ACC112 (cell line): ENCODE data around the gene NBEAL2.

Source experiments
- H2AFZ ChIP-seq: fragments of 200-600 bp; sonication (generic); one replicate; pipeline ENCODE4 v1.6.0; 2017; ENCODE audit warnings: antibody characterized with exemption, low read length; ENCODE audit not compliant: unreplicated experiment
- H3K27ac ChIP-seq: fragments of 200-600 bp; sonication (generic); 2 replicates; pipeline ENCODE4 v1.5.1; 2014; ENCODE audit warnings: low read depth, mild to moderate bottlenecking, antibody characterized with exemption, low read length, moderate library complexity
- H3K27me3 ChIP-seq: fragments of 200-600 bp; sonication (generic); 2 replicates; pipeline ENCODE4 v1.6.1; 2014; ENCODE audit warnings: mild to moderate bottlenecking, antibody characterized with exemption, low read length, moderate library complexity, mixed read lengths; ENCODE audit not compliant: insufficient read depth
- H3K36me3 ChIP-seq: fragments of 200-600 bp; sonication (generic); 2 replicates; pipeline ENCODE4 v1.6.1; 2016; ENCODE audit warnings: mild to moderate bottlenecking, antibody characterized with exemption, low read length, moderate library complexity, mixed read lengths; ENCODE audit not compliant: insufficient read depth
- H3K4me1 ChIP-seq: fragments of 200-600 bp; sonication (generic); one replicate; pipeline ENCODE4 v1.6.1; 2016; ENCODE audit warnings: low read length, mixed read lengths; ENCODE audit not compliant: insufficient read depth, unreplicated experiment, control insufficient read depth
- H3K4me3 ChIP-seq: fragments of 200-600 bp; sonication (generic); 2 replicates; pipeline ENCODE4 v1.5.1; 2014; ENCODE audit warnings: mild to moderate bottlenecking, low read depth, low read length
- H3K79me2 ChIP-seq: fragments of 200-600 bp; sonication (generic); one replicate; pipeline ENCODE4 v1.6.0; 2016; ENCODE audit warnings: low read length; ENCODE audit not compliant: control insufficient read depth, unreplicated experiment, insufficient read depth

NBEAL2 gene

GRCh38 chr3:46954178-46954577 lies 25.3 kb upstream of the NBEAL2 start:
- Histone ChIP-seq H3K27me3 (no peaks in the 10 kb centered on the region), H3K4me1 (peaks cover 10% of the 10 kb centered on the region), H2AFZ (no peak overlapping the region), H3K36me3 (no peaks in the 10 kb centered on the region), H3K4me3 (no peak overlapping the region), H3K79me2 (peaks cover 87% of the 10 kb centered on the region), H3K27ac (no peak overlapping the region)

- H3K4me1 ChIP-seq, result peaks cover 11% of the 10 kb centered on the region
- H3K36me3 ChIP-seq, result no peaks in the 10 kb centered on the region
- no peak overlapping the region for H2AFZ ChIP-seq
- H3K79me2 ChIP-seq, result peaks cover 89% of the 10 kb centered on the region
- H3K27me3 ChIP-seq, result no peaks in the 10 kb centered on the region
- no peak overlapping the region for H3K27ac ChIP-seq
- H3K4me3 ChIP-seq, result no peak overlapping the region
These were observed 24.3 kb upstream of the NBEAL2 start for GRCh38 chr3:46955157-46955556.

- no peak overlapping the region for H3K27ac ChIP-seq
- no peaks in the 10 kb centered on the region for H3K27me3 ChIP-seq
- H3K4me3 ChIP-seq, result no peak overlapping the region
- no peaks in the 10 kb centered on the region for H3K36me3 ChIP-seq
- peaks cover 89% of the 10 kb centered on the region for H3K79me2 ChIP-seq
- H3K4me1 ChIP-seq, result peaks cover 14% of the 10 kb centered on the region
- no peak overlapping the region for H2AFZ ChIP-seq
These were observed 23.6 kb upstream of the NBEAL2 start for GRCh38 chr3:46955801-46956259.

- Histone ChIP-seq H3K4me3 (no peak overlapping the region), H3K27ac (no peak overlapping the region), H3K79me2 (peaks cover 94% of the 10 kb centered on the region), H3K4me1 (peaks cover 17% of the 10 kb centered on the region), H3K36me3 (no peaks in the 10 kb centered on the region), H2AFZ (no peak overlapping the region), H3K27me3 (no peaks in the 10 kb centered on the region)
These were observed 22.2 kb upstream of the NBEAL2 start for GRCh38 chr3:46957092-46957820.

- Histone ChIP-seq H2AFZ (no peak overlapping the region), H3K36me3 (peaks cover 4% of the 10 kb centered on the region; the same call in 1 of the 2 replicates), H3K27me3 (no peaks in the 10 kb centered on the region), H3K4me3 (no peak overlapping the region), H3K4me1 (peaks cover 17% of the 10 kb centered on the region), H3K27ac (no peak overlapping the region), H3K79me2 (peaks cover 90% of the 10 kb centered on the region)
These were observed 20.9 kb upstream of the NBEAL2 start for GRCh38 chr3:46958467-46959160.

GRCh38 chr3:46959161-46959511 lies 20.3 kb upstream of the NBEAL2 start:
- no peak overlapping the region for H3K27ac ChIP-seq
- peaks cover 4% of the 10 kb centered on the region; the same call in 1 of the 2 replicates for H3K36me3 ChIP-seq
- no peaks in the 10 kb centered on the region for H3K27me3 ChIP-seq
- H2AFZ ChIP-seq, result no peak overlapping the region
- H3K79me2 ChIP-seq, result peaks cover 85% of the 10 kb centered on the region
- H3K4me1 ChIP-seq, result peaks cover 17% of the 10 kb centered on the region
- no peak overlapping the region for H3K4me3 ChIP-seq

DNA sequence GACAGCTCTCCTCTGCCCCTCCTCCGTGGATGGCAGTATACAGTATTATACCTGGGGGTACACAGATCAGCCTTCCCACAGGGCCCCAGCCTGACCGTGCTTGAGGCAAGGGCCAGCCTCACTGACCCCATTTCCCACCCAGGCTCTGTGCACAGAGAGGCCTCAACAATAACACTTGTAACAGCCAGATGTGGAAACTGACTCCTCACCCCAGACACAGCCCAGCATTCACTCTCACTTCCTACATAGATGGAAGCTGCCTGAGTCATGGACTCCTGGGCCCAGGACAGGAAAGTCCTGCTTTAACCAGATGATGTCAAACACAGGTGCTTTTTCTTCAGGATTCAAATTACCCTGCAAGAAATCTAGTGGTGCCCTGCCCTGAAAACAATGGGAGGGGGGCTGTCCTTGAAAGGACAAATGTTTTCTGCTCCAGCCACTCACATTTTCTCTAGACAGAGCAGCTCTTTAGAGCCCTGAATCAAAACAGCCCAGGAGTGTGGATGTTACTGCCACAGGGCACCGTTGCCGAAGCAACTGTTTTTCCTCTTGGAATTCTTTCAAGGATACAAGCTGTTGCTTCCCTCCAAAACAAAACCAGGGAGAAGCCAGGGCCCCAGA lies 19.3 kb upstream of the NBEAL2 start:
- peak overlapping the region; percentile 12; the same call in 1 of the 2 replicates for H3K4me3 ChIP-seq
- peaks cover 17% of the 10 kb centered on the region for H3K4me1 ChIP-seq
- H3K36me3 ChIP-seq, result peaks cover 4% of the 10 kb centered on the region; the same call in 1 of the 2 replicates

DNA sequence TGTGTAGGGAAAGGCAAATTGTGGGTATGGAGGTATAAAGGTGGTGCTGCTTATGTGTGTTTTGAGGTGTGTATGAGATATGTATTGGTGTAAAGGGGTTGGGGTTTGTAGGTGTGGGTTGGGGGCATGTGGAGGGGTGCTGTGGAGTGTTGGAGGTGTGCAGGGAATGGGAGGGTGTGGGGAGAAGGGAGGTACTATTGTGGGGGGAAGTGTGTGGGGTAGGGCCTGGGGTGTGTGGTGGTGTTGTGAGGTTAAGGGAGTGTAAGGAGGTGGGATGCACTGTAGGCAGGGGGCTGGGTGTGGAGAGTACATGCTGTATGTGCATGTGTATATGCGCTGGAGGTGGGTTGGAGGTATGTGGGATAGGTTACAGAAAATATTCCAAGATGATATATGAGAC lies 18.6 kb upstream of the NBEAL2 start:
- Histone ChIP-seq H3K4me1 (peaks cover 17% of the 10 kb centered on the region), H3K36me3 (peaks cover 8% of the 10 kb centered on the region; the same call in 1 of the 2 replicates), H3K4me3 (no peak overlapping the region), H2AFZ (no peak overlapping the region), H3K27ac (peak overlapping the region; percentile 65), H3K27me3 (no peaks in the 10 kb centered on the region), H3K79me2 (peaks cover 78% of the 10 kb centered on the region)

More for the DNA sequence above, 19.3 kb upstream of the NBEAL2 start:
- peaks cover 78% of the 10 kb centered on the region for H3K79me2 ChIP-seq
- peak overlapping the region; percentile 65 for H3K27ac ChIP-seq
- no peaks in the 10 kb centered on the region for H3K27me3 ChIP-seq
- no peak overlapping the region for H2AFZ ChIP-seq

DNA sequence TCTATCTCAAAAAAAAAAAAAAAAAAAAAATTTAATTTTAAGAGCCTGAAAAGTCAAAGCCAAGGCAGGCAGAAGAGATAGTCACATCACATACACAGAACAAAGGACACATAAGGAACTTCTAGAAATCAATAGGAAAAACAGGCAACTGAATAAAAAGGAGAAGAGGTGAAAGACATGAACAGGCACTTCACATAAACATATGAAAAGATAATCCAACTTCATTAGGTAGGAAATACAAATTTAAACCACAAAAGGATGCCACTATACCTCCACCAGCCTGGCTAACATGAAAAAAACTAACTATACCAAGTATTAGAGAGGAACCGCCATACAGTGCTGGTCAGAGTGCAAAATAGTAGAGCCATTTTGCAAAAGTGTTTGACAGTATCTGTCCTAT lies 17.0 kb upstream of the NBEAL2 start:
- H2AFZ ChIP-seq, result no peak overlapping the region
- peaks cover 8% of the 10 kb centered on the region; the same call in 1 of the 2 replicates for H3K36me3 ChIP-seq
- peaks cover 78% of the 10 kb centered on the region for H3K79me2 ChIP-seq
- no peaks in the 10 kb centered on the region for H3K27me3 ChIP-seq
- no peak overlapping the region for H3K4me3 ChIP-seq
- H3K27ac ChIP-seq, result no peak overlapping the region
- H3K4me1 ChIP-seq, result peaks cover 17% of the 10 kb centered on the region

DNA sequence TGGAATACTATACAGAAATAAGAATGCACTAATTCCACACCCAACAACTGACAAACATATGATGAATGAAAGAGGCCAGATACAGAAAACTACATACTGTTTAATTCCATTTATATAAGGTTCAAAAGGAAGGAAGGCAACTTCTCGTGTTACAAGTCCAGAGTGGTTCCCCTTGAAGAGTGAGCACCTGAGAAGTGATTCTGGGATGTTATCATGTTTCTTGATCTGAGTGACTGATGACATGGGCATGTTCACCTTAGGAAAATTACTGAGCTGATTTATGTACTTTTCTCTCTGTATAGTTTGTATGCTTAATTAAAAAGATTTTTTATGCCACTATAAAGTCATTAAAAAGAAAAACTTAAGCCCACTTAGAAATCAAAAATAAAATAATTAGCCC lies 16.5 kb upstream of the NBEAL2 start:
- Histone ChIP-seq H3K4me1 (peaks cover 17% of the 10 kb centered on the region), H3K79me2 (peaks cover 81% of the 10 kb centered on the region)

More for the DNA sequence above, 16.5 kb upstream of the NBEAL2 start:
- Histone ChIP-seq H2AFZ (no peak overlapping the region), H3K36me3 (peaks cover 8% of the 10 kb centered on the region; the same call in 1 of the 2 replicates), H3K27me3 (no peaks in the 10 kb centered on the region), H3K4me3 (no peak overlapping the region), H3K27ac (no peak overlapping the region)
